Gastroesophageal sphincter (tissue), 4 donors: Measurements from ENCODE around the gene CDK14. TPM values are rescaled to one million over a fixed set of nuclear protein-coding genes. Genes with fewer than 3 reads are reported as not detected.

Experiments used
- ATAC-seq: fragments of 150-250 bp; one replicate; pipeline ENCODE4 v1.9.1; 2016; ENCODE audit warnings: mild to moderate bottlenecking, moderate library complexity
- H3K27ac ChIP-seq, 4 donors: fragments of 200-600 bp; sonication (generic) in 3 of 4; 1 replicate in 3 of 4; 2 replicates in 1 of 4; pipeline ENCODE4 v1.5.1; 2016 to 2019
- H3K27me3 ChIP-seq: fragments of 200-600 bp; sonication (generic); one replicate; pipeline ENCODE4 v1.5.1; 2019
- H3K36me3 ChIP-seq, 2 donors: fragments of 200-600 bp; sonication (generic); one replicate each; pipeline ENCODE4 v1.5.1; 2019; ENCODE audit warnings: control low read depth in 1 of 2
- H3K4me1 ChIP-seq, 3 donors: fragments of 200-600 bp; sonication (generic); 1 replicate in 2 of 3; 2 replicates in 1 of 3; pipeline ENCODE4 v1.5.1; 2016 to 2019; ENCODE audit warnings: control low read depth in 2 of 3
- H3K4me3 ChIP-seq, 2 donors: fragments of 200-600 bp; sonication (generic); one replicate each; pipeline ENCODE4 v1.5.1; 2019; ENCODE audit warnings: mild to moderate bottlenecking in 1 of 2, moderate library complexity in 1 of 2
- H3K9me3 ChIP-seq, 3 donors: fragments of 200-600 bp; sonication (generic); one replicate each; pipeline ENCODE4 v1.5.1; 2017 to 2019; ENCODE audit warnings: control low read depth in 2 of 3
- CTCF ChIP-seq, 4 experiments: fragments of 200-600 bp in 2 of 4; fragments of 450-650 bp in 2 of 4; sonication (generic) in 1 of 4; IDR thresholded peaks; one replicate each; pipeline ENCODE4 v1.5.1; 2017 to 2019; ENCODE audit warnings: antibody characterized with exemption in 4 of 4, mild to moderate bottlenecking in 2 of 4, moderate library complexity in 2 of 4
- EP300 ChIP-seq: sonication (generic); formaldehyde crosslinking; IDR thresholded peaks from one replicate; pipeline ENCODE4 v1.6.1; 2017; ENCODE audit warnings: antibody characterized with exemption, mild to moderate bottlenecking
- POLR2A ChIP-seq, 2 donors: fragments of 450-650 bp; IDR thresholded peaks; one replicate each; pipeline ENCODE4 v1.6.1; 2017; ENCODE audit warnings: antibody characterized with exemption in 2 of 2, mild to moderate bottlenecking in 2 of 2, moderate library complexity in 1 of 2
- POLR2AphosphoS5 ChIP-seq: sonication (generic); formaldehyde crosslinking; IDR thresholded peaks from one replicate; pipeline ENCODE4 v1.6.1; 2017; ENCODE audit warnings: antibody characterized with exemption
- WGBS, 2 donors: methylation state at CpG; one replicate each; pipeline ENCODE4 v1.1.5; 2018; ENCODE audit warnings: low coverage in 1 of 2; 5-methylcytosine and 5-hydroxymethylcytosine counted together
- total RNA-seq, 4 donors: library from RNA; depleted of rRNA; stranded (reverse); fragments of >200 nt; gene quantifications; one replicate each; pipeline ENCODE4 v1.1.0, GENCODE V29; 2016

The CDK14 gene
- total RNA-seq, 4 donors from 2014 or later: 14.8 to 28.7 (median 18.4) TPM

- Histone ChIP-seq H3K4me3 (no peak overlapping the region), H3K4me1 (peaks cover 0 to 10% (median 0%) of the 10 kb centered on the region in 3 donors), H3K9me3 (no peaks in the 10 kb centered on the region), H3K27ac (no peak overlapping the region), H3K36me3 (no peaks in the 10 kb centered on the region), H3K27me3 (no peaks in the 10 kb centered on the region)
- ATAC-seq: no peak
- WGBS, 2 donors: 63 to 73% methylated on average over 1 of the region's 1 CpG
- TF ChIP-seq POLR2AphosphoS5: no peak
Observed at GRCh38 chr7:91098566-91098965, 502.4 kb downstream of the CDK14 start.

- H3K9me3 ChIP-seq: no peaks in the 10 kb centered on the region
- no peak overlapping the region for H3K4me3 ChIP-seq
- no peaks in the 10 kb centered on the region for H3K36me3 ChIP-seq
- peaks cover 0 to 6% (median 0%) of the 10 kb centered on the region in 3 donors for H3K4me1 ChIP-seq
- H3K27ac ChIP-seq: no peak overlapping the region
- 100% methylated on average over 1 of the region's 1 CpG; no CpG with 5 or more reads in 1 of the 2 donors for WGBS, 2 donors
- TF ChIP-seq POLR2A (IDR thresholded peaks at IDR 0.05) (no peak), CTCF (IDR thresholded peaks at IDR 0.05) (no peak), POLR2AphosphoS5 (no peak), EP300 (no peak)
- H3K27me3 ChIP-seq: no peaks in the 10 kb centered on the region
- no peak for ATAC-seq
Observed at GRCh38 chr7:91103363-91103762, 507.2 kb downstream of the CDK14 start.

DNA sequence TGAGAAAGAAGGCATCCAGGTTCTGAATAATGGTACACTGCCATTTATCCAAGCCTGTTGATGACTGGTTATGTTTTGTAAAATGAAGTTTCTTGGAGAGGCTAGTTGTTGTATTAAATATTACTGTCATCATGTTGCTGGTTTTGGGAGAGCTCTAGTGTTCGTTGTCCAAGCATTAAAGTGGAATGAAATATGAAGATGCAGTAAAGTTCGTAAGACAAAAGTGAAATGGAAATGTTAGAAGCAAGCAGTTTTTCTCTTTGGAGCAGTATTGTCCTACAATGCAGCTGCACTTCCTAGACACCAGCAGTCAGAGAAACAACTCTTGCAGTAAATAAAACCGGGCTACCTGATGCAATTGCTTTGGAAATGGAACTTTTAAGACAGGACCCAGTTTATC is 511.3 kb downstream of the CDK14 start:
- Histone ChIP-seq H3K9me3 (no peaks in the 10 kb centered on the region), H3K4me3 (no peak overlapping the region), H3K36me3 (no peaks in the 10 kb centered on the region), H3K4me1 (no peaks in the 10 kb centered on the region), H3K27me3 (no peaks in the 10 kb centered on the region), H3K27ac (no peak overlapping the region)
- TF ChIP-seq POLR2A (IDR thresholded peaks at IDR 0.05) (no peak), EP300 (no peak), POLR2AphosphoS5 (no peak), CTCF (IDR thresholded peaks at IDR 0.05) (no peak)
- 57 to 69% methylated on average over 2 to 3 of the region's 3 CpGs for WGBS, 2 donors
- no peak for ATAC-seq

DNA sequence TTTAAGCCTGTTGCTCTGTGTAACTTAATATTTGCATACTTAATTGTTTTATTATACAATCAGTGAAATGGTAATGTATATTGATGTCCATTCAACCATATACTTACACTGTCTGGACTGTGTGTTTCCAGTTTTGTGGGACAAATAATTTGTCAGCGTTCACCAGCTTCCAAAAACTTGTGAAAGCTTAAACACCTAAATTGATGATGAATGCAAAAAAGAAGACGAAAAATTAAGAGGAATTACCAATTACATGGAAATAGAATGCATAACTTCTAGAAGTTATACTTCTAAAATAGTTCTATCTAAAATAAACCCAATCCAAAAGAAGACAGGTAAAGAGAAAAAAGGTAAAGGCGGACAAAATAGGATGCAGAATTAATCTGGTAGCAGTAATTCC is 513.1 kb downstream of the CDK14 start:
- H3K9me3 ChIP-seq: no peaks in the 10 kb centered on the region
- no peaks in the 10 kb centered on the region for H3K27me3 ChIP-seq
- WGBS, 2 donors: 93 to 98% methylated on average over 3 of the region's 3 CpGs
- no peaks in the 10 kb centered on the region for H3K36me3 ChIP-seq
- H3K4me1 ChIP-seq: no peaks in the 10 kb centered on the region
- no peak overlapping the region for H3K4me3 ChIP-seq
- no peak overlapping the region for H3K27ac ChIP-seq
- no peak for TF ChIP-seq POLR2A (IDR thresholded peaks at IDR 0.05)
- TF ChIP-seq CTCF (IDR thresholded peaks at IDR 0.05): no peak
- no peak for TF ChIP-seq POLR2AphosphoS5
- no peak for ATAC-seq

- H3K9me3 ChIP-seq: no peaks in the 10 kb centered on the region
- no peak for ATAC-seq
- TF ChIP-seq EP300: no peak
- no peak for TF ChIP-seq POLR2AphosphoS5
- no peak for TF ChIP-seq CTCF (IDR thresholded peaks at IDR 0.05)
- no peaks in the 10 kb centered on the region for H3K27me3 ChIP-seq
- H3K27ac ChIP-seq: no peak overlapping the region
- no peak overlapping the region for H3K4me3 ChIP-seq
- 13 to 49% methylated on average over 2 of the region's 2 CpGs for WGBS, 2 donors
- H3K4me1 ChIP-seq: no peaks in the 10 kb centered on the region
- H3K36me3 ChIP-seq: no peaks in the 10 kb centered on the region
Observed at GRCh38 chr7:91112902-91113341, 516.8 kb downstream of the CDK14 start.
